ENCODE measurements around the gene HRAS.
"Not testable (repeated sequence)": the region's sequence is repeated elsewhere in the genome, so short reads cannot be mapped to it uniquely, and the experiment has no call there.

The HRAS gene

GRCh38 chr11:577611-577894 lies 42.2 kb upstream of the HRAS start:
- in situ Hi-C loops (cut with HindIII; ENCODE audit: low sequenced_read_pairs): no loop called here
- TF ChIP-seq CTCF (IDR thresholded peaks at IDR 0.05; ENCODE audit: low read depth, low read length): no peak
- no peak for DNase-seq (ENCODE audit: low read depth, low spot score)
- H3K4me3 ChIP-seq (ENCODE audit: low read depth, low read length): peak overlapping the region; percentile 80

- H3K4me3 ChIP-seq (ENCODE audit: low read depth, low read length): peak overlapping the region; percentile 80
- DNase-seq (ENCODE audit: low read depth, low spot score): no peak
- in situ Hi-C loops (cut with HindIII; ENCODE audit: low sequenced_read_pairs): no loop called here
- TF ChIP-seq CTCF (IDR thresholded peaks at IDR 0.05; ENCODE audit: low read depth, low read length): no peak
Observed at GRCh38 chr11:576811-577610, 41.6 kb upstream of the HRAS start.

GRCh38 chr11:575996-576768 lies 40.8 kb upstream of the HRAS start, which contains the start of gene PHRF1:
PHRF1 (plus strand) TSS chr11:576470; CDS start chr11:581513, 5,043 bp downstream.
- peak; percentile 96 for DNase-seq (ENCODE audit: low read depth, low spot score)
- H3K4me3 ChIP-seq (ENCODE audit: low read depth, low read length): peak within 1 kb of the TSS; percentile 80
- in situ Hi-C loops (cut with HindIII; ENCODE audit: low sequenced_read_pairs): no loop called here
- TF ChIP-seq CTCF (IDR thresholded peaks at IDR 0.05; ENCODE audit: low read depth, low read length): no peak

- DNase-seq (ENCODE audit: low read depth, low spot score): peak; percentile 12
Observed at GRCh38 chr11:575313-575995, 40.1 kb upstream of the HRAS start.

GRCh38 chr11:574632-575312 lies 39.4 kb upstream of the HRAS start:
- DNase-seq (ENCODE audit: low read depth, low spot score): no peak
- TF ChIP-seq CTCF (IDR thresholded peaks at IDR 0.05; ENCODE audit: low read depth, low read length): no peak
- in situ Hi-C loops (cut with HindIII; ENCODE audit: low sequenced_read_pairs): no loop called here
- H3K4me3 ChIP-seq (ENCODE audit: low read depth, low read length): peak overlapping the region; percentile 48

More at GRCh38 chr11:575313-575995, 40.1 kb upstream of the HRAS start:
- in situ Hi-C loops (cut with HindIII; ENCODE audit: low sequenced_read_pairs): no loop called here
- peak overlapping the region; percentile 48 for H3K4me3 ChIP-seq (ENCODE audit: low read depth, low read length)
- no peak for TF ChIP-seq CTCF (IDR thresholded peaks at IDR 0.05; ENCODE audit: low read depth, low read length)

GRCh38 chr11:574031-574570 lies 38.7 kb upstream of the HRAS start:
- DNase-seq (ENCODE audit: low read depth, low spot score); H3K4me3 ChIP-seq (ENCODE audit: low read depth, low read length); in situ Hi-C loops (cut with HindIII; ENCODE audit: low sequenced_read_pairs): not testable (repeated sequence)
